Measurements from ENCODE around the gene NEDD9. TPM values are rescaled to one million over a fixed set of nuclear protein-coding genes. Genes with fewer than 3 reads are reported as not detected.

NEDD9 gene
- polyA plus RNA-seq, 1 of the 3 experiments (the other 2 are of a cell fraction) = 7.4 TPM

GRCh38 chr6:11197175-11197536 lies 35.3 kb downstream of the NEDD9 start:
- no peaks in the 10 kb centered on the region for H4K20me1 ChIP-seq (ENCODE audit: insufficient read depth)
- H3K9me3 ChIP-seq = no peaks in the 10 kb centered on the region
- H3K4me2 ChIP-seq = peak overlapping the region; percentile 38; the same call in 1 of the 2 replicates
- no peaks in the 10 kb centered on the region for H3K9me2 ChIP-seq
- no peak overlapping the region for H3K4me3 ChIP-seq (ENCODE audit: low read depth in 2 of 2, low read length in 1 of 2)
- H3K36me3 ChIP-seq (replicated peaks in 1 of 2; ENCODE audit: control insufficient read depth in 1 of 2, insufficient read depth in 2 of 2, low read length in 1 of 2) = peaks cover 11 to 13% of the 10 kb centered on the region in 2 experiments
- H3K4me1 ChIP-seq (ENCODE audit: control insufficient read depth in 1 of 2, insufficient read depth in 2 of 2, low read depth in 1 of 2, low read length in 1 of 2) = peaks cover 21 to 53% of the 10 kb centered on the region in 2 experiments; a peak in 3 of 4 replicates
- peaks cover 46% of the 10 kb centered on the region for H3F3A ChIP-seq (replicated peaks; ENCODE audit: insufficient read depth)
- H2AFZ ChIP-seq (ENCODE audit: low read depth) = no peak overlapping the region
- H3K79me2 ChIP-seq (ENCODE audit: insufficient read depth) = peaks cover 74% of the 10 kb centered on the region; the same call in 1 of the 2 replicates
- CTCF ChIA-PET = no interaction called here
- H3K27ac ChIP-seq (ENCODE audit: low read depth in 2 of 2, low read length in 1 of 2) = peak overlapping the region; percentile 75
- no peaks in the 10 kb centered on the region for H3K27me3 ChIP-seq (ENCODE audit: insufficient read depth)
- WGBS (ENCODE audit: low lambda C conversion rate) = 71% methylated on average over 3 of the region's 3 CpGs
- no peak for DNase-seq
- POLR2A ChIA-PET = no interaction called here
- H3K9ac ChIP-seq = peak overlapping the region; percentile 38
- TF ChIP-seq MEF2A (IDR thresholded peaks at IDR 0.05; ENCODE audit: borderline replicate concordance, low read depth) (peak; percentile 77; the same call in 1 of the 2 replicates), RXRA (IDR thresholded peaks at IDR 0.05; ENCODE audit: borderline replicate concordance, low read depth) (no peak), SMC3 (IDR thresholded peaks at IDR 0.05; ENCODE audit: low read depth, low read length) (no peak), YY1 (IDR thresholded peaks at IDR 0.05; ENCODE audit: low read depth) (no peak), MXI1 (IDR thresholded peaks at IDR 0.05; ENCODE audit: low read depth, low read length) (no peak), NRF1 (IDR thresholded peaks at IDR 0.05; ENCODE audit: low read depth, low read length) (no peak), MAX (IDR thresholded peaks at IDR 0.05; ENCODE audit: low read depth) (no peak), USF1 (IDR thresholded peaks at IDR 0.05; ENCODE audit: borderline replicate concordance, low read depth) (no peak), TAF1 (IDR thresholded peaks at IDR 0.05; ENCODE audit: borderline replicate concordance, low read depth, low read length) (no peak), FOXJ3 (CRISPR knock-in tag; IDR thresholded peaks at IDR 0.05) (no peak), REST (IDR thresholded peaks at IDR 0.05; ENCODE audit: low read depth, low read length) (no peak), EP300 (IDR thresholded peaks at IDR 0.05; ENCODE audit: borderline replicate concordance in 1 of 2, low read depth in 1 of 2, low read length in 1 of 2) (peak in 1 of 2 experiments; percentile 50; a peak in 1 of 4 replicates), CTCF (IDR thresholded peaks at IDR 0.05) (no peak), ELF1 (IDR thresholded peaks at IDR 0.05) (no peak), JUND (IDR thresholded peaks at IDR 0.05) (0 out of 2 replicates have a peak, but pooled peaks have one; percentile 13), GABPA (IDR thresholded peaks at IDR 0.05; ENCODE audit: low read depth) (no peak), CHD2 (IDR thresholded peaks at IDR 0.05; ENCODE audit: low read length, partially characterized antibody) (no peak), RAD21 (IDR thresholded peaks at IDR 0.05; ENCODE audit: low read length) (no peak), USF2 (IDR thresholded peaks at IDR 0.05; ENCODE audit: borderline replicate concordance, low read depth, low read length) (no peak), POLR2AphosphoS5 (IDR thresholded peaks at IDR 0.05; ENCODE audit: low read depth, low read length) (no peak), IRF3 (IDR thresholded peaks at IDR 0.05; ENCODE audit: low read depth, low read length) (no peak), NFIC (IDR thresholded peaks at IDR 0.05; ENCODE audit: borderline replicate concordance) (no peak; the same call in 1 of the 2 replicates), EZH2phosphoT487 (IDR thresholded peaks at IDR 0.05; ENCODE audit: borderline replicate concordance, low read depth) (no peak), TCF12 (IDR thresholded peaks at IDR 0.05) (peak; percentile 27; the same call in 1 of the 2 replicates), RCOR1 (IDR thresholded peaks at IDR 0.05; ENCODE audit: low read length) (no peak), GATA2 (CRISPR knock-in tag; IDR thresholded peaks at IDR 0.05) (no peak), RFX5 (IDR thresholded peaks at IDR 0.05; ENCODE audit: low read length) (no peak)
